Measurements from ENCODE around the gene CENPL. TPM values are rescaled to one million over a fixed set of nuclear protein-coding genes. Genes with fewer than 3 reads are reported as not detected.

CENPL gene
- polyA plus RNA-seq (2012; ENCODE audit: insufficient read length, low read depth), result 5.9 TPM

GRCh38 chr1:173824315-173825081 is at the start of gene CENPL, which contains the start of gene DARS2:
Gene CENPL, minus strand, starts transcription at chr1:173824883. Its CDS starts 13,584 bp downstream, at chr1:173811299.
Gene DARS2, plus strand, starts transcription at chr1:173824673. Its CDS starts 557 bp downstream, at chr1:173825230.
- TF ChIP-seq TAF1 (IDR thresholded peaks at IDR 0.05; ENCODE audit: borderline replicate concordance, insufficient read depth, low read length), result peak; percentile 47; the same call in 1 of the 2 replicates
- TF ChIP-seq FOXP2 (optimal IDR thresholded peaks at IDR 0.05; ENCODE audit: borderline replicate concordance, extremely low read depth, extremely low read length, insufficient read depth), result no peak
- peak; percentile 86; the same call in 1 of the 2 replicates for TF ChIP-seq SIN3A (IDR thresholded peaks at IDR 0.05; ENCODE audit: borderline replicate concordance, insufficient read depth, low read length)
- TF ChIP-seq REST (IDR thresholded peaks at IDR 0.05; ENCODE audit: insufficient read depth in 1 of 2, low read depth in 2 of 2, low read length in 2 of 2), result peak in 1 of 2 experiments; percentile 23; a peak in 1 of 4 replicates
- peak; percentile 70 for TF ChIP-seq POLR2AphosphoS5 (IDR thresholded peaks at IDR 0.05; ENCODE audit: low read depth, low read length)

GRCh38 chr1:173871500-173871899 is 46.8 kb upstream of the CENPL start:
- no peak for TF ChIP-seq TAF1 (IDR thresholded peaks at IDR 0.05; ENCODE audit: borderline replicate concordance, insufficient read depth, low read length)
- no peak for TF ChIP-seq FOXP2 (optimal IDR thresholded peaks at IDR 0.05; ENCODE audit: borderline replicate concordance, extremely low read depth, extremely low read length, insufficient read depth)
- no peak for TF ChIP-seq REST (IDR thresholded peaks at IDR 0.05; ENCODE audit: insufficient read depth in 1 of 2, low read depth in 2 of 2, low read length in 2 of 2)
- TF ChIP-seq POLR2AphosphoS5 (IDR thresholded peaks at IDR 0.05; ENCODE audit: low read depth, low read length), result no peak
- no peak for TF ChIP-seq SIN3A (IDR thresholded peaks at IDR 0.05; ENCODE audit: borderline replicate concordance, insufficient read depth, low read length)

DNA sequence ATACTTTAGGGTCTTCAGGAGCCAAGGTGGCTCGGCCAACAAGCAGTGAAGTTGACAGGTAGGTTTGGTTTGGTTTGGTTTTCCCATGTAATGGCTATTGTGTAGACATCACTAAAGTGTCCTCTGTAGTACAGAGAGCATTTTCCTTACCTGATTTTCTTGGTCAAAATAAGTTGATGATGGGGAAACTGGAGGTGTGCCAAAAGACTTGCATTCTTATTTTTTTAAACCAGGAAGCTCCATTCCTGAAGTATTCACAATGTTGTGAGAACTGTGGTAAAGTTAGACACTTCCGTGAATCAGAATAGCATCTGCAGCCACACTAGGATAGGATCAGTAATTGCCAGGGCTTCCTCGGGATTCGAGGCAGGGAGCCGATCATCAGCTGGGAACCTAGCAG is 46.4 kb upstream of the CENPL start:
- TF ChIP-seq REST (IDR thresholded peaks at IDR 0.05; ENCODE audit: insufficient read depth in 1 of 2, low read depth in 2 of 2, low read length in 2 of 2), result no peak

- TF ChIP-seq POLR2AphosphoS5 (IDR thresholded peaks at IDR 0.05; ENCODE audit: low read depth, low read length), result no peak
- peak in 1 of 2 experiments; percentile 75; a peak in 2 of 4 replicates for TF ChIP-seq REST (IDR thresholded peaks at IDR 0.05; ENCODE audit: insufficient read depth in 1 of 2, low read depth in 2 of 2, low read length in 2 of 2)
- no peak for TF ChIP-seq SIN3A (IDR thresholded peaks at IDR 0.05; ENCODE audit: borderline replicate concordance, insufficient read depth, low read length)
- TF ChIP-seq FOXP2 (optimal IDR thresholded peaks at IDR 0.05; ENCODE audit: borderline replicate concordance, extremely low read depth, extremely low read length, insufficient read depth), result no peak
- no peak for TF ChIP-seq TAF1 (IDR thresholded peaks at IDR 0.05; ENCODE audit: borderline replicate concordance, insufficient read depth, low read length)
Measured at GRCh38 chr1:173870252-173871075, 45.8 kb upstream of the CENPL start.
